Measurements from ENCODE around the gene NEK6.

NEK6 gene

GRCh38 chr9:124257844-124258606 lies at the start of gene NEK6:
NEK6 (plus strand) TSS chr9:124257949; CDS start chr9:124301965, 44,016 bp downstream.
- no peak for DNase-seq (ENCODE audit: low read depth)

GRCh38 chr9:124208571-124208970 lies 49.2 kb upstream of the NEK6 start:
- DNase-seq (ENCODE audit: low read depth): no peak

GRCh38 chr9:124209279-124209678 lies 48.5 kb upstream of the NEK6 start:
- DNase-seq (ENCODE audit: low read depth): no peak

- no peak for DNase-seq (ENCODE audit: low read depth)
Measured at GRCh38 chr9:124209774-124210173, 48.0 kb upstream of the NEK6 start.

GRCh38 chr9:124210697-124211096 lies 47.1 kb upstream of the NEK6 start:
- DNase-seq (ENCODE audit: low read depth): no peak

GRCh38 chr9:124212381-124213050 lies 45.2 kb upstream of the NEK6 start:
- peak; percentile 38 for DNase-seq (ENCODE audit: low read depth)

GRCh38 chr9:124213396-124213795 lies 44.4 kb upstream of the NEK6 start:
- DNase-seq (ENCODE audit: low read depth): no peak

GRCh38 chr9:124214116-124214515 lies 43.6 kb upstream of the NEK6 start:
- DNase-seq (ENCODE audit: low read depth): no peak

- no peak for DNase-seq (ENCODE audit: low read depth)
Measured at GRCh38 chr9:124214596-124215367, 43.0 kb upstream of the NEK6 start.

GRCh38 chr9:124215368-124215910 lies 42.3 kb upstream of the NEK6 start:
- DNase-seq (ENCODE audit: low read depth): no peak

GRCh38 chr9:124215956-124216355 lies 41.8 kb upstream of the NEK6 start:
- DNase-seq (ENCODE audit: low read depth): no peak

- DNase-seq (ENCODE audit: low read depth): no peak
Measured at GRCh38 chr9:124216474-124217176, 41.1 kb upstream of the NEK6 start.

GRCh38 chr9:124217836-124218437 lies 39.8 kb upstream of the NEK6 start:
- DNase-seq (ENCODE audit: low read depth): no peak

GRCh38 chr9:124218438-124218982 lies 39.2 kb upstream of the NEK6 start:
- peak; percentile 33 for DNase-seq (ENCODE audit: low read depth)

GRCh38 chr9:124218987-124219461 lies 38.7 kb upstream of the NEK6 start:
- no peak for DNase-seq (ENCODE audit: low read depth)

GRCh38 chr9:124220946-124221451 lies 36.8 kb upstream of the NEK6 start:
- peak; percentile 15 for DNase-seq (ENCODE audit: low read depth)

GRCh38 chr9:124221676-124222075 lies 36.1 kb upstream of the NEK6 start:
- DNase-seq (ENCODE audit: low read depth): no peak

GRCh38 chr9:124222109-124222508 lies 35.6 kb upstream of the NEK6 start:
- no peak for DNase-seq (ENCODE audit: low read depth)

GRCh38 chr9:124222918-124223720 lies 34.6 kb upstream of the NEK6 start:
- no peak for DNase-seq (ENCODE audit: low read depth)

GRCh38 chr9:124225945-124226344 lies 31.8 kb upstream of the NEK6 start:
- DNase-seq (ENCODE audit: low read depth): no peak

Measured in stromal cell of bone marrow (primary cell).